Inflammatory macrophage treated with lipopolysaccharide for 4 hours (primary cell): ENCODE measurements around the gene PDF.
"Not testable (repeated sequence)": the region's sequence is repeated elsewhere in the genome, so short reads cannot be mapped to it uniquely, and the experiment has no call there.

ENCODE experiments used
- DNase-seq: peaks from one replicate; pipeline ENCODE4 v3.0.0-alpha.2; 2020

PDF gene

GRCh38 chr16:69330286-69331109, at the start of gene PDF:
Gene PDF, minus strand, starts transcription at chr16:69330588. Its CDS starts 18 bp downstream, at chr16:69330570.
- peak; percentile 91 for DNase-seq

- DNase-seq: no peak
Observed at GRCh38 chr16:69378760-69379159, 48.4 kb upstream of the PDF start.

GRCh38 chr16:69378036-69378435, 47.6 kb upstream of the PDF start:
- no peak for DNase-seq

- DNase-seq: no peak
Observed at GRCh38 chr16:69376393-69377059, 46.1 kb upstream of the PDF start.

GRCh38 chr16:69373019-69373418, 42.6 kb upstream of the PDF start:
- no peak for DNase-seq

- no peak for DNase-seq
Observed at GRCh38 chr16:69371564-69371963, 41.2 kb upstream of the PDF start.

GRCh38 chr16:69368866-69369265, 38.5 kb upstream of the PDF start:
- DNase-seq: no peak

GRCh38 chr16:69367980-69368379, 37.6 kb upstream of the PDF start:
- no peak for DNase-seq

GRCh38 chr16:69366431-69366830, 36.0 kb upstream of the PDF start:
- DNase-seq: no peak

GRCh38 chr16:69365901-69366300, 35.5 kb upstream of the PDF start:
- DNase-seq: no peak

- no peak for DNase-seq
Observed at GRCh38 chr16:69364088-69364487, 33.7 kb upstream of the PDF start.

- no peak for DNase-seq
Observed at GRCh38 chr16:69363281-69363717, 32.9 kb upstream of the PDF start.

GRCh38 chr16:69360070-69360469, 29.7 kb upstream of the PDF start:
- not testable (repeated sequence) for DNase-seq

GRCh38 chr16:69351309-69352027, 21.1 kb upstream of the PDF start, which contains the start of gene TMED6:
Gene TMED6, minus strand, starts transcription at chr16:69351786. Its CDS starts 33 bp downstream, at chr16:69351753.
- no peak for DNase-seq

- DNase-seq: no peak
Observed at GRCh38 chr16:69350536-69351133, 20.2 kb upstream of the PDF start.

GRCh38 chr16:69349536-69349935, 19.1 kb upstream of the PDF start:
- DNase-seq: no peak

GRCh38 chr16:69348222-69348621, 17.8 kb upstream of the PDF start:
- DNase-seq: no peak

- no peak for DNase-seq
Observed at GRCh38 chr16:69346683-69347082, 16.3 kb upstream of the PDF start.

GRCh38 chr16:69345923-69346322, 15.5 kb upstream of the PDF start:
- DNase-seq: peak; percentile 83

- no peak for DNase-seq
Observed at GRCh38 chr16:69344171-69344570, 13.8 kb upstream of the PDF start.

GRCh38 chr16:69340095-69340644, 9.8 kb upstream of the PDF start:
- DNase-seq: no peak

GRCh38 chr16:69339289-69340094, 9.1 kb upstream of the PDF start, which contains the start of the genes COG8 and NIP7:
Gene COG8, minus strand, starts transcription at chr16:69339564. Its CDS starts 12 bp downstream, at chr16:69339552.
Gene NIP7, plus strand, starts transcription at chr16:69339772. Its CDS starts 58 bp downstream, at chr16:69339830.
- DNase-seq: peak; percentile 99
